Neuron (in vitro differentiated cells): Measurements from ENCODE around the gene TARP.

ENCODE experiments used
- H2AFZ ChIP-seq: one replicate; pipeline ENCODE4 v1.6.1; 2013; ENCODE audit warnings: low read depth, mild to moderate bottlenecking, inconsistent platforms, low read length, moderate library complexity
- H3K27me3 ChIP-seq: one replicate; pipeline ENCODE4 v1.6.1; 2013; ENCODE audit warnings: low read length; ENCODE audit not compliant: insufficient read depth
- H3K36me3 ChIP-seq: one replicate; pipeline ENCODE4 v1.6.1; 2013; ENCODE audit warnings: low read length; ENCODE audit not compliant: insufficient read depth
- H3K4me1 ChIP-seq: one replicate; pipeline ENCODE4 v1.6.1; 2013; ENCODE audit warnings: low read length; ENCODE audit not compliant: insufficient read depth
- H3K4me3 ChIP-seq: 2 replicates; pipeline ENCODE4 v1.5.1; 2013; ENCODE audit warnings: mild to moderate bottlenecking, low read length, moderate library complexity
- H3K9me3 ChIP-seq: one replicate; pipeline ENCODE4 v1.6.1; 2013; ENCODE audit warnings: low read length

TARP gene

GRCh38 chr7:38215735-38216670 lies 57.4 kb downstream of the TARP start:
- no peak overlapping the region for H3K4me3 ChIP-seq
- no peaks in the 10 kb centered on the region for H3K27me3 ChIP-seq
- no peak overlapping the region for H2AFZ ChIP-seq
- H3K36me3 ChIP-seq: peaks cover 77% of the 10 kb centered on the region
- H3K9me3 ChIP-seq: no peaks in the 10 kb centered on the region
- H3K4me1 ChIP-seq: peaks cover 11% of the 10 kb centered on the region

- no peak overlapping the region for H2AFZ ChIP-seq
- H3K27me3 ChIP-seq: no peaks in the 10 kb centered on the region
- H3K4me1 ChIP-seq: peaks cover 11% of the 10 kb centered on the region
- H3K4me3 ChIP-seq: no peak overlapping the region
- no peaks in the 10 kb centered on the region for H3K9me3 ChIP-seq
- H3K36me3 ChIP-seq: peaks cover 70% of the 10 kb centered on the region
Measured at GRCh38 chr7:38215115-38215514, 58.3 kb downstream of the TARP start.

DNA sequence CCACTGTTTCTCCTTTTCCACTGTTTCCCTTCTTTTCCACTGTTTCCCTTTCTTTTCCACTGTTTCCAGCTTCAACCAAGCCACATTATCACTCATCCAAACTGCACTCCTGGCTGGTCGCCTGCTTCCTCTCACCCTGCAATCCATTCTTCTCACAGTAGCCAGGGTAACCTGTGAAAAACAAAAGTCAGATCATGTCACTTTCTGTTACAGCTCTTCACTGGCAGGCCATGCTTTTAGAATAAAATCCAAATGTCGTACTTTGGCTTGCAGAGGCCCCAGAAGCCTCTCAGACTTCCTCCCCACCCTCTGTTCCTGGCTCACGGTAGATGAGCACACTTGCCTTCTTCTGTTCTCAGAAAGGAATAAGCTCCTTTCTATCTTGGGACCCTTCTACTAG lies 61.5 kb downstream of the TARP start:
- H3K27me3 ChIP-seq: no peaks in the 10 kb centered on the region
- H3K9me3 ChIP-seq: no peaks in the 10 kb centered on the region
- H3K4me3 ChIP-seq: no peak overlapping the region
- H2AFZ ChIP-seq: no peak overlapping the region
- H3K4me1 ChIP-seq: peaks cover 11% of the 10 kb centered on the region
- H3K36me3 ChIP-seq: peaks cover 74% of the 10 kb centered on the region

DNA sequence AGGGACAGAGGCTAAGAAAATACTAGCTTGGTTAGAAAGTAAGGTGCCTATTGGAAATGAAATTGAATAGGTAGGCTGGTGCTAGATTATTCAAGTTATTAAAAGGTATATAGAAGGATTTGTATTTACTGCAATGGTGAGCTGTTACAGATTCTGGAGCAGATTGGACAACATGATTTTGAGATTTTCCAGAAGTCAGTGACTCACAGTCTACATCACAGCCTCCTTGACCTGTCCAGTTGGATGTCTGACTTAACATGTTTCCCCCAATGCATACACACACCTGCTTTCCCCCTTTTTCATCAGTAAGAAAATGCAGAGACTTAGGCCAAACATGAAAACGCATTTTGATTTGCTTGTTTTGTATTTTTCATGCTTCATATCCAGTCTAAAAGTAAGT lies 62.0 kb downstream of the TARP start:
- Histone ChIP-seq H3K9me3 (no peaks in the 10 kb centered on the region), H2AFZ (no peak overlapping the region), H3K27me3 (no peaks in the 10 kb centered on the region), H3K4me3 (no peak overlapping the region), H3K36me3 (peaks cover 71% of the 10 kb centered on the region), H3K4me1 (peaks cover 11% of the 10 kb centered on the region)
